Activated T-cell treated with anti-CD3 and anti-CD28 coated beads, Interleukin-2, amount 50 U/mL, for 72 hours (primary cell): ENCODE data around the gene ATP6V1G2. TPM values are rescaled to one million over a fixed set of nuclear protein-coding genes. Genes with fewer than 3 reads are reported as not detected.
A peak's percentile ranks its signal among the peaks of the same experiment; 100 is the strongest.
"Not testable (repeated sequence)": the region's sequence is repeated elsewhere in the genome, so short reads cannot be mapped to it uniquely, and the experiment has no call there.

ENCODE experiments used
- ATAC-seq, 2 donors: fragments of 150-1000 bp; cut with Tn5 transposase; replicated peaks in 1 of 2; 2 replicates each; pipeline ENCODE4 v1.10.0; 2021; ENCODE audit warnings: moderate library complexity in 2 of 2, mild to moderate bottlenecking in 1 of 2
- DNase-seq, 2 donors: peaks; one replicate each; pipeline ENCODE4 v3.0.0; 2021 to 2022; ENCODE audit warnings: mixed read lengths in 1 of 2
- H3K27ac Mint-ChIP-seq: one replicate; pipeline ENCODE4 v1.8.0; 2022; ENCODE audit warnings: mild to moderate bottlenecking, moderate library complexity, mixed read lengths
- H3K27me3 Mint-ChIP-seq: one replicate; pipeline ENCODE4 v1.8.0; 2022; ENCODE audit warnings: low read depth, mixed read lengths
- H3K36me3 Mint-ChIP-seq, 2 donors: one replicate each; pipeline ENCODE4 v1.8.0; 2022; ENCODE audit warnings: mixed read lengths in 2 of 2, mild to moderate bottlenecking in 1 of 2; ENCODE audit not compliant: insufficient read depth in 2 of 2
- H3K4me1 Mint-ChIP-seq: one replicate; pipeline ENCODE4 v1.8.0; 2022; ENCODE audit warnings: low read depth, mixed read lengths
- H3K4me3 Mint-ChIP-seq, 2 donors: one replicate each; pipeline ENCODE4 v1.8.0; 2022; ENCODE audit warnings: mild to moderate bottlenecking in 2 of 2, mixed read lengths in 2 of 2, moderate library complexity in 2 of 2
- H3K9me3 Mint-ChIP-seq, 2 donors: one replicate each; pipeline ENCODE4 v1.8.0; 2022; ENCODE audit warnings: mixed read lengths in 2 of 2
- total RNA-seq, 2 donors: library from RNA; stranded (reverse); gene quantifications; one replicate each; pipeline ENCODE4 v1.2.3, GENCODE V29; 2022

The ATP6V1G2 gene
- total RNA-seq, 2 donors from 2014 or later: 4.1 to 5.6 TPM

- peaks cover 70% of the 10 kb centered on the region for H3K4me1 Mint-ChIP-seq
- not testable (repeated sequence) for H3K9me3 Mint-ChIP-seq, ATAC-seq, H3K27ac Mint-ChIP-seq, H3K27me3 Mint-ChIP-seq
- peaks cover 3 to 16% of the 10 kb centered on the region in 2 donors for H3K36me3 Mint-ChIP-seq
- DNase-seq: peak; percentile 57 to 62
- H3K4me3 Mint-ChIP-seq: peak overlapping the region; percentile 20 to 50
Measured at GRCh38 chr6:31551371-31551770, 5.0 kb upstream of the ATP6V1G2 start.

GRCh38 chr6:31548544-31548873 lies 2.1 kb upstream of the ATP6V1G2 start:
- ATAC-seq (no peak), DNase-seq (no peak)
- peaks cover 3 to 16% of the 10 kb centered on the region in 2 donors for H3K36me3 Mint-ChIP-seq
- H3K27me3 Mint-ChIP-seq: no peaks in the 10 kb centered on the region
- peaks cover 66% of the 10 kb centered on the region for H3K4me1 Mint-ChIP-seq
- H3K27ac Mint-ChIP-seq: peak overlapping the region; percentile 88
- no peaks in the 10 kb centered on the region for H3K9me3 Mint-ChIP-seq
- H3K4me3 Mint-ChIP-seq: peak overlapping the region; percentile 92 to 98

DNA sequence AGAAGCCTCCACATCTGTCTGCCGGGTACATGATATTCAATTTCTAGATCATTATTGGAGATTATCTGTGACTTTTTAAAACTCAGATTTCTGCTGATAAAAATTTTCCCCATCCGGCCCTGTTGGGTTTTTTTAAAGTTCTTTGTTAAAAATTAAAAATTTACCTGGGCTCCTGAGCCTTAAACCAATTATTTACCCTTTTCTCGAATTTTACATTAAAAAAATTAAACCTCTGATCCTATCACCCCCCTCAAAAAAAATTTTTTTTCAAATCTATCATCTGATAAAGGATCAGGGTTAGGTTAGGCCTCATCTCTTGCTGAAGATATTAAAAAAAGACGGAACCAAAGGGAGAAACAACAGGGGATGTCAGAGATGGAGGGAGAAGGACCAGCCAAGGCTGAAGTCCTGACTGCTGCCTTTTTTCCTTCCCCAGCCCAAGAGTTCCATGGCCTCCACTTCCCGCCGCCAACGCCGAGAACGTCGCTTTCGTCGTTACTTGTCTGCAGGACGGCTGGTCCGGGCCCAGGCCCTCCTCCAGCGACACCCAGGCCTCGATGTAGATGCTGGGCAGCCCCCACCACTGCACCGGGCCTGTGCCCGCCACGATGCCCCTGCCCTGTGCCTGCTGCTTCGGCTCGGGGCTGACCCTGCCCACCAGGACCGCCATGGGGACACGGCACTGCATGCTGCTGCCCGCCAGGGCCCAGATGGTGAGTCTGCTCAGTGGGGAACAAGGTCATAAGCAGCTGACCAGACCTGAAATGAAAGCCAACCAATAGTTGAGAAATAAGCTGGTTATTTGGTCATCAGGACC lies 1.5 kb upstream of the ATP6V1G2 start:
- H3K4me1 Mint-ChIP-seq: peaks cover 66% of the 10 kb centered on the region
- ATAC-seq (no peak), DNase-seq (no peak)
- no peaks in the 10 kb centered on the region for H3K9me3 Mint-ChIP-seq
- peak overlapping the region; percentile 92 to 98 for H3K4me3 Mint-ChIP-seq
- peaks cover 3 to 16% of the 10 kb centered on the region in 2 donors for H3K36me3 Mint-ChIP-seq
- peak overlapping the region; percentile 88 for H3K27ac Mint-ChIP-seq
- no peaks in the 10 kb centered on the region for H3K27me3 Mint-ChIP-seq

DNA sequence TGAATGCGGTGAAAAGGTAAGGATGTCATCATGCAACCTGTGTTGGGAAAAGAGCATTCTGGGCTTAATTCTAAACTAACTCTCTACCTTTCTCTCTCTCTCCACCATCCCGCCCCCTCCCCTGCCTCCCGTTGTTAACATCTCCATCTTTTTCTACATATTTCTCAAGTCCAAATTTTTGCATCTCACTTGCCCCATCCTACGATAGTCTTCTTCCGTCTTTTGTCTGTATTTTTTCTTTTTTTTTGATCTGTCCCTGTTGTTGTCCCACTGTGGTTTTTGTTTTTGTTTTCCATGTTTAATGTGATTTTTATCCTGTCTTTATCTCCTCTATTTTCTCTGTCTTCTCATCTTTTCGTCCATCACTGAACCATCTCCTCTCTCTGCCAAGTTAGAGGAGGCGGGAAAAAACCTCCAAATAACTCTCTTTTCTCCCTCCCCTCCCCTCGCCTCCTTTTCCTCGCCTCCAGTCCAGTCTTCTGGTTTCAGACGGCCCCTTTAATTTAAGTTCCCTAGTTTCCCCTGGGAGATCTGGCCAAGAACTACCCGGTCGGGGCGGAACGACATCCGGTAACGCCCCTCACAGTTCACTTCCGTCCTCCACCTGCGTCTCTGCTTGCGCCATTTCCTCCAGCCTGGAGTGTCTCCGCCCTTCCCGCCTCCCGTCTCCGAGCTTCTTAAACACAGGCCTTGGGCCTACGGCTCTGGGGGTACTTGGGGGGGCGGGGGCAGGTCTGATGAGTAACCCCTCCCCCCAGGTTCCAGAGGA lies 734 bp upstream of the ATP6V1G2 start, which contains the start of gene NFKBIL1:
NFKBIL1 (plus strand) TSS at position 651 of the 769 bp plus-strand sequence; CDS start at position 738, 87 bp downstream.
- Mint-ChIP-seq H3K4me3 (peak within 1 kb of the TSS; percentile 92 to 98), H3K36me3 (peaks cover 3 to 12% of the 10 kb centered on the region in 2 donors), H3K9me3 (no peaks in the 10 kb centered on the region), H3K27me3 (no peaks in the 10 kb centered on the region), H3K4me1 (peaks cover 64% of the 10 kb centered on the region), H3K27ac (peak within 1 kb of the TSS; percentile 88)
- ATAC-seq: peak; percentile 86 to 87
- peak; percentile 93 to 95 for DNase-seq

GRCh38 chr6:31545291-31545690 lies 1.1 kb downstream of the ATP6V1G2 start:
- Mint-ChIP-seq H3K36me3 (peaks cover 12 to 26% of the 10 kb centered on the region in 2 donors), H3K27ac (no peak overlapping the region), H3K4me3 (peak overlapping the region; percentile 92 to 98), H3K9me3 (no peaks in the 10 kb centered on the region), H3K4me1 (peaks cover 50% of the 10 kb centered on the region), H3K27me3 (no peaks in the 10 kb centered on the region)
- ATAC-seq: no peak
- no peak for DNase-seq

GRCh38 chr6:31544676-31545075 lies 1.7 kb downstream of the ATP6V1G2 start:
- Mint-ChIP-seq H3K4me3 (no peak overlapping the region), H3K4me1 (peaks cover 54% of the 10 kb centered on the region), H3K36me3 (peaks cover 16 to 28% of the 10 kb centered on the region in 2 donors), H3K9me3 (no peaks in the 10 kb centered on the region), H3K27me3 (no peaks in the 10 kb centered on the region), H3K27ac (no peak overlapping the region)
- DNase-seq (no peak), ATAC-seq (no peak)

DNA sequence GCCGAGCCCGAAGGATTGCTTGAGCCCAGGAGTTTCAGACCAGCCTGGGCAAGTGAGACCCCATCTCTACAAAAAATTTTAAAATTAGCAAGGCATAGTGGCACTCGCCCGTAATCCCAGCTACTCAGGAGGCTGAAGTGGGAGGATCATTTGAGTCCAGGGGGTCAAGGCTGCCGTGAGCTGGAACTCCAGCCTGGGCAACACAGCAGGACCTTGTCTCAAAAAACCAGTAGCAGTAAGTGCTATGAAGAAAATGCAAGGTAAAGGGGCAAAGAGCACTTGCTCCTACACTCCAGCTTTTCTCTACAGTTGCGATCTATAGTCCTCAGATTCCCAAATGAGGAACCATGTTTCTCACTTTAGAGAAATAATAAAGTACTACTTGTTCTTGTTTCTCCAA lies 2.8 kb downstream of the ATP6V1G2 start:
- H3K4me3 Mint-ChIP-seq: no peak overlapping the region
- peaks cover 54% of the 10 kb centered on the region for H3K4me1 Mint-ChIP-seq

GRCh38 chr6:31541658-31542521 lies 4.5 kb downstream of the ATP6V1G2 start, which contains the start of gene DDX39B:
Gene DDX39B (minus strand): TSS chr6:31542003. CDS start chr6:31540532, 1,471 bp downstream.
- H3K4me1 Mint-ChIP-seq: peaks cover 49% of the 10 kb centered on the region
- H3K9me3 Mint-ChIP-seq: no peaks in the 10 kb centered on the region
- ATAC-seq (peak; percentile 79), DNase-seq (peak; percentile 93 to 96)
- peak within 1 kb of the TSS; percentile 96 for H3K27ac Mint-ChIP-seq
- peak within 1 kb of the TSS; percentile 83 to 99 for H3K4me3 Mint-ChIP-seq
- peaks cover 32 to 40% of the 10 kb centered on the region in 2 donors for H3K36me3 Mint-ChIP-seq
- H3K27me3 Mint-ChIP-seq: no peaks in the 10 kb centered on the region

More for the DNA sequence above, 2.8 kb downstream of the ATP6V1G2 start:
- no peak for ATAC-seq
- H3K27me3 Mint-ChIP-seq: no peaks in the 10 kb centered on the region
- no peaks in the 10 kb centered on the region for H3K9me3 Mint-ChIP-seq
- DNase-seq: no peak
- H3K27ac Mint-ChIP-seq: no peak overlapping the region
- H3K36me3 Mint-ChIP-seq: peaks cover 25 to 33% of the 10 kb centered on the region in 2 donors

DNA sequence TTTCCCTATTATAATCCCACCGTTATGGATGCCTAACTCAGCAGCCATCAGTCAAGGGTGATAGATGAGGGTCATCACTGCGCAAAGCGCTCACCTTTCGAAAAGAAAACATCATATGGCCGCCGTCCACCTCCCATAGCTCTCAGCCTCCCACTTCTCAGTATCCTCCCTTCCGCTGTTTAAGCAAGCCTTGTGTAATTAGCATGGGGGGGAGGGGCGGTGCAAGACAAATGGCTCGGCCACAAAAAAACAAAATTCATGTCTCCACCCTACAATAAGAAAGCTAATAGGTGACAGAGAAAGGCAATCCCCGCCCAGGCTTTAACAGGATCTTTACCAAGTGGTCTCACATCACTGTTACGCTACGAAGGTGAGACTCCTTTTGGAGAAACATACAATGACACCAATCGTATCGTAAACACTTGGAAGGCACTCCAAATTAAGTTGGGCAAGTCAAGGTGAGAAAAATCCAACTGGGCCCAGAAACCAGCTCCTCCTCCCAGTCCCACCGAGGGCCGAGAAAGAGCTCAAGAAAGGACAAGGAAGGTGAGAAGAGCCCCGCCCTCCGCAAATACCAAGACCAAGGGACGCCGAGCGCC lies 5.2 kb downstream of the ATP6V1G2 start:
- DNase-seq: peak; percentile 60 to 70
- no peaks in the 10 kb centered on the region for H3K27me3 Mint-ChIP-seq
- peak; percentile 8 to 12 for ATAC-seq
- H3K36me3 Mint-ChIP-seq: peaks cover 32 to 48% of the 10 kb centered on the region in 2 donors
- no peaks in the 10 kb centered on the region for H3K9me3 Mint-ChIP-seq
- peaks cover 48% of the 10 kb centered on the region for H3K4me1 Mint-ChIP-seq
- H3K27ac Mint-ChIP-seq: peak overlapping the region; percentile 96
- peak overlapping the region; percentile 83 to 99 for H3K4me3 Mint-ChIP-seq

- Mint-ChIP-seq H3K27ac (peak overlapping the region; percentile 96), H3K4me1 (peaks cover 48% of the 10 kb centered on the region), H3K27me3 (no peaks in the 10 kb centered on the region), H3K36me3 (peaks cover 34 to 53% of the 10 kb centered on the region in 2 donors), H3K4me3 (peak overlapping the region; percentile 83 to 99), H3K9me3 (no peaks in the 10 kb centered on the region)
- no peak for DNase-seq
- ATAC-seq: no peak
Measured at GRCh38 chr6:31540640-31541039, 5.8 kb downstream of the ATP6V1G2 start.

DNA sequence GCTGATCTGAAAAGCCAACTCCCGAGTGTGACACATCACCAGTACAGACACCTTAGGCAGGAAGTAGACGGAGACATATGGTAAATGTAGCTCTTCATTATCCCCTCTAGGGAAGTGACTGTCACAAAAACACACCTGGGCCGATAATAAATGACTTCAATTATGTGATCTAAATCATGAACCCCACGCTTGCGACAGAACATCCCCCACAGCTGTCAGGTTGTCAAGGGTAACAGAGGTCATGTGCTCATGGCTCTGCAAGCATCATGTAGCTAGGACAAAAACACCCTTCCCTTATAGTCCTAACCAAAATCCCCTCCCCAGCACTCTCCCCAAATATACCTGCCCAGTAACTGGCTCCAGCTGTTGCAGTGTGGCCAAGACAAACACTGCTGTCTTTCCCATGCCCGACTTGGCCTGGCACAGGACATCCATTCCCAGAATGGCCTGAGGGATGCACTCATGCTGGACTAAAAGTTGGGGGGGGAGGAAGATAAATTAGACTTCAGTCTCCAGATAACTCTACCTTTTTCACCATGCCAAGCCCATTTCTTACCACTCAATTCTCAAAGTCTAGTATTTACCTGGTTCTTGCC lies 7.5 kb downstream of the ATP6V1G2 start:
- H3K36me3 Mint-ChIP-seq: peaks cover 41 to 70% of the 10 kb centered on the region in 2 donors
- ATAC-seq (no peak), DNase-seq (no peak)
- no peaks in the 10 kb centered on the region for H3K27me3 Mint-ChIP-seq
- peaks cover 56% of the 10 kb centered on the region for H3K4me1 Mint-ChIP-seq
- H3K27ac Mint-ChIP-seq: peak overlapping the region; percentile 96
- H3K9me3 Mint-ChIP-seq: no peaks in the 10 kb centered on the region
- H3K4me3 Mint-ChIP-seq: peak overlapping the region; percentile 83 to 99
